Adrenal gland (tissue), 19 donors: ENCODE results near the gene CES2. TPM values are rescaled to one million over a fixed set of nuclear protein-coding genes. Genes with fewer than 3 reads are reported as not detected.

Source experiments
- DNase-seq, 7 donors: peaks; one replicate each; pipeline ENCODE4 v3.0.0-alpha.2; 2019 to 2020
- H3K27ac ChIP-seq, 5 donors: fragments of 200-600 bp; sonication (generic) in 4 of 5; 1 replicate in 3 of 5; 2 replicates in 2 of 5; pipeline versions ENCODE4 v1.5.1 to v1.8.0; 2016 to 2020; ENCODE audit warnings: mild to moderate bottlenecking in 1 of 5
- H3K27me3 ChIP-seq: fragments of 200-600 bp; 2 replicates; pipeline ENCODE4 v1.8.0; 2021
- H3K36me3 ChIP-seq, 2 donors: fragments of 200-600 bp; replicated peaks in 1 of 2; 1 replicate in 1 of 2; 2 replicates in 1 of 2; pipeline versions ENCODE4 v1.5.1 to v1.8.0; 2018 to 2022
- H3K4me1 ChIP-seq, 2 donors: fragments of 200-600 bp; replicated peaks in 1 of 2; 1 replicate in 1 of 2; 2 replicates in 1 of 2; pipeline versions ENCODE4 v1.5.1 to v1.8.0; 2018 to 2021
- H3K4me3 ChIP-seq, 4 donors: fragments of 200-600 bp; sonication (generic) in 3 of 4; one replicate each; pipeline ENCODE4 v1.5.1; 2016 to 2018
- H3K9me3 ChIP-seq, 3 donors: fragments of 200-600 bp; sonication (generic) in 1 of 3; replicated peaks in 1 of 3; 1 replicate in 2 of 3; 2 replicates in 1 of 3; pipeline versions ENCODE4 v1.5.1 to v1.8.0; 2016 to 2021
- CTCF ChIP-seq, 6 experiments: fragments of 450-650 bp in 4 of 6; fragments of 200-600 bp in 2 of 6; sonication (generic) in 1 of 6; IDR thresholded peaks; 1 replicate in 5 of 6; 2 replicates in 1 of 6; pipeline versions ENCODE4 v1.5.1 to v1.8.0; 2016 to 2021; ENCODE audit warnings: antibody characterized with exemption in 6 of 6, mild to moderate bottlenecking in 2 of 6, moderate library complexity in 1 of 6
- POLR2A ChIP-seq, 2 donors: fragments of 450-650 bp; IDR thresholded peaks; one replicate each; pipeline ENCODE4 v1.6.1; 2017; ENCODE audit warnings: antibody characterized with exemption in 2 of 2, mild to moderate bottlenecking in 2 of 2, moderate library complexity in 1 of 2
- WGBS, 4 donors: extraction: QIAGEN DNeasy Blood & Tissue Kit in 2 of 4; methylation state at CpG; one replicate each; pipeline versions ENCODE4 v1.1.5 to v1.1.7; 2013 to 2017; 5-methylcytosine and 5-hydroxymethylcytosine counted together
- intact Hi-C, 2 donors: fragments of 100-400 bp; cut with DNase I; formaldehyde crosslinking; loops; one replicate each; pipeline versions ENCODE4 v1.14.1 to v1.15.0; 2022 to 2023
- long read RNA-seq, 10 donors: library from polyadenylated mRNA in 3 of 10; unstranded in 2 of 10; stranded (forward) in 1 of 10; transcript quantifications; one replicate each; pipeline ENCODE4 v2.0.0 and lab custom pipeline, GENCODE V29; 2021 to 2026
- polyA plus RNA-seq, 3 donors: library from polyadenylated mRNA; stranded (reverse); fragments of 200-250 nt in 2 of 3; fragments of 350-450 nt in 1 of 3; fragmentation: Illumina TruSeq in 1 of 3; extraction: RNeasy Lipid Tissue Mini Kit (QIAGEN cat#74804) in 1 of 3; gene quantifications; one replicate each; pipeline ENCODE4 v1.2.3, GENCODE V29; 2013 to 2014
- total RNA-seq, 9 donors: library from RNA; depleted of rRNA in 4 of 9; stranded (reverse); fragments of >200 nt in 4 of 9; fragments of 120-200 nt in 1 of 9; fragmentation: NEBNext Ultra II Directional in 1 of 9; extraction: Animal tissue kit (Norgen Biotek cat#: 25700) in 1 of 9; gene quantifications; one replicate each; pipeline versions ENCODE4 v1.1.0 to v1.2.4, GENCODE V29; 2013 to 2023
- donor health status: healthy with polysubstance abuse.
- donor health status: Bipolar disorder and iron deficiency.
- donor health status: DM: yes; HTN: yes; CAD: no.
- donor health status: DM: no; HTN: no; CAD: no.
- donor health status: DM: no; HTN: no; CAD: no.
- donor health status: DM: yes; HTN: yes; CAD: no.

The CES2 gene
- total RNA-seq = 100 to 1,000 TPM in 1 of 9 donors, 10 to 100 TPM in 8; 25.6 to 133 (median 87.5) TPM
- 100 to 1,000 TPM in 1 of 3 donors, 10 to 100 TPM in 2; 28.8 to 119 (median 57.8) TPM for polyA plus RNA-seq
- long read RNA-seq, donor 1, partial matches to known transcripts = 0 of 3 reads
- long read RNA-seq, donor 1, other reads (novel, unspliced or antisense) = 0 of 3 reads
- long read RNA-seq, donor 2, partial matches to known transcripts = 0 of 2 reads
- long read RNA-seq, donor 2, other reads (novel, unspliced or antisense) = 0 of 2 reads
- long read RNA-seq, donor 3 = 0 reads
- long read RNA-seq, donor 4, transcript CES2-201 (12 exons, 3,927 nt) = major isoform, 68 of 89 reads
- long read RNA-seq, donor 4, partial matches to known transcripts = 9 of 89 reads
- long read RNA-seq, donor 4, other reads (novel, unspliced or antisense) = 6 of 89 reads
- long read RNA-seq, donor 5, transcript CES2-202 (12 exons, 3,868 nt) = minor isoform, 12 of 287 reads
- long read RNA-seq, donor 5, transcript CES2-211 (12 exons, 3,391 nt) = minor isoform, 20 of 287 reads
- long read RNA-seq, donor 5, transcript CES2-201 (12 exons, 3,927 nt) = major isoform, 222 of 287 reads
- long read RNA-seq, donor 5, partial matches to known transcripts = 7 of 287 reads
- long read RNA-seq, donor 5, other reads (novel, unspliced or antisense) = 26 of 287 reads
- long read RNA-seq, donor 6, transcript CES2-201 (12 exons, 3,927 nt) = major isoform, 37 of 70 reads
- long read RNA-seq, donor 6, partial matches to known transcripts = 20 of 70 reads
- long read RNA-seq, donor 6, other reads (novel, unspliced or antisense) = 6 of 70 reads
- long read RNA-seq, donor 7, partial matches to known transcripts = 0 of 1 reads
- long read RNA-seq, donor 7, other reads (novel, unspliced or antisense) = 0 of 1 reads
- long read RNA-seq, donor 8, partial matches to known transcripts = 5 of 8 reads
- long read RNA-seq, donor 8, other reads (novel, unspliced or antisense) = 0 of 8 reads
- long read RNA-seq, donor 9 = 0 reads
- long read RNA-seq, donor 10, partial matches to known transcripts = 0 of 3 reads
- long read RNA-seq, donor 10, other reads (novel, unspliced or antisense) = 0 of 3 reads

DNA sequence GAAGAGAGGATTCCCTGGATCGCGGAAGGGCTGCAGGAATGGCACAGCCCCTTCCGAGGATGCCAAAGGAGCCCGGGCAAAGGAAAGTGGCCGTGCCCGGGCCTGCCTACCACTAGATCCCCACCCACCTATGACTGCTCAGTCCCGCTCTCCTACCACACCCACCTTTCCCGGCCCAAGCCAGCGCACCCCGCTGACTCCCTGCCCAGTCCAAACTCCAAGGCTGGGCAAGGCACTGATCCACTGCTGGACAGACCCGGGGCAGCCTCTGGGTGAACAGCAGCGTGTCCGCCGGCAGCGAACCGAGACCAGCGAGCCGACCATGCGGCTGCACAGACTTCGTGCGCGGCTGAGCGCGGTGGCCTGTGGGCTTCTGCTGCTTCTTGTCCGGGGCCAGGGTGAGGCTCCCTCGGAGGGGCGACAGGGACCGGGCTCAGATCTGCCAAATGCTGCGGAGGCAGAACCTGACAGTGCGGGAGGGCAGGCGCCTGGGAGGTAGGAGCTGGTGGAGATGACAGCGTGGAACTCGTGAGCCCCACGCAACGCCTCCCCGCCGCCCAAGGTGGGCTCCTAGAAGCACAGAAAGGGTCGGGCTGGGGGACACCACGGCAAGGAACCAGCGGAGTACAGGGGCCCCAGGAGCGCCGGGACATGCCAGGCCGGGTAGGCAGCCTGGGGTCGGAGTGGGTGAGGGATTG, at the start of gene CES2:
CES2 (plus strand) TSS at position 203 of the 698 bp plus-strand sequence; CDS start at position 323, 120 bp downstream.
- peak; percentile 79 to 92 (median 90) for DNase-seq
- peaks cover 0 to 29% of the 10 kb centered on the region in 2 donors for H3K36me3 ChIP-seq
- H3K9me3 ChIP-seq = no peaks in the 10 kb centered on the region
- peak within 1 kb of the TSS; percentile 80 to 89 (median 82) for H3K4me3 ChIP-seq
- no peaks in the 10 kb centered on the region for H3K27me3 ChIP-seq
- peaks cover 20 to 42% of the 10 kb centered on the region in 2 donors for H3K4me1 ChIP-seq
- H3K27ac ChIP-seq = peak within 1 kb of the TSS; percentile 54 to 97 (median 85)
- 10 to 27% (median 21%) methylated on average over 6 to 44 of the region's 44 CpGs for WGBS, 4 donors
- TF ChIP-seq CTCF (IDR thresholded peaks at IDR 0.05) = no peak
- peak in 1 of 2 donors; percentile 88 for TF ChIP-seq POLR2A (IDR thresholded peaks at IDR 0.05)
- intact Hi-C loops = no loop called here

DNA sequence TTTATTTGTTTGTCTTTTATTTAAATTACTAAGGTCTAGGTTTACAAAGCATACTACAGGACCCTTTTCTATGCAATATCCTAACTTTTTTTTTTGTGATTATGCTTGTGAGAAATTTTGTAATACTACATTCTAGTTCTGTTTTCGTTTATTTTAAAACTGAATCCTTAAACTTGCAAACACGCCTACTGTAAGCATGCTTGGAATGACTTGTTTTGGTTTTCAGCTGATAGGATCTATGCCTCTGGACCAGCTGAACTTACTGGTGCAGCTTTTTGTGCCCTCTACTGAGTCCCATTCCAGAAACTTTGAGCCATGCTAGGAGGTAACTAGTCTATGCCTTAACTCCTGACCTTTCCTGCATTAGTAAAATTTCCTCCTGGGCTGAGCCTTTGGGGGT, 49.0 kb upstream of the CES2 start:
- H3K27ac ChIP-seq = no peak overlapping the region
- H3K4me3 ChIP-seq = no peak overlapping the region
- peaks cover 0 to 17% of the 10 kb centered on the region in 2 donors for H3K36me3 ChIP-seq
- 69 to 78% (median 73%) methylated on average over 2 of the region's 2 CpGs for WGBS, 4 donors
- H3K9me3 ChIP-seq = no peaks in the 10 kb centered on the region
- no peaks in the 10 kb centered on the region for H3K27me3 ChIP-seq
- no peak for DNase-seq
- H3K4me1 ChIP-seq = peaks cover 2 to 18% of the 10 kb centered on the region in 2 donors
- no peak for TF ChIP-seq CTCF (IDR thresholded peaks at IDR 0.05)
- TF ChIP-seq POLR2A (IDR thresholded peaks at IDR 0.05) = no peak
- intact Hi-C loops = no loop called here

- H3K36me3 ChIP-seq = peaks cover 0 to 17% of the 10 kb centered on the region in 2 donors
- WGBS, 4 donors = 78 to 83% (median 82%) methylated on average over 3 of the region's 3 CpGs
Measured at GRCh38 chr16:66886914-66887313, 48.4 kb upstream of the CES2 start.

More at GRCh38 chr16:66886914-66887313, 48.4 kb upstream of the CES2 start:
- TF ChIP-seq CTCF (IDR thresholded peaks at IDR 0.05) = no peak
- TF ChIP-seq POLR2A (IDR thresholded peaks at IDR 0.05) = no peak
- H3K27me3 ChIP-seq = no peaks in the 10 kb centered on the region
- H3K27ac ChIP-seq = no peak overlapping the region
- no peak for DNase-seq
- no peaks in the 10 kb centered on the region for H3K9me3 ChIP-seq
- intact Hi-C loops = no loop called here
- no peak overlapping the region for H3K4me3 ChIP-seq
- H3K4me1 ChIP-seq = peaks cover 0 to 12% of the 10 kb centered on the region in 2 donors
